Epithelial cell of proximal tubule (primary cell): ENCODE results near the gene IFITM10. TPM values are rescaled to one million over a fixed set of nuclear protein-coding genes. Genes with fewer than 3 reads are reported as not detected.
"Not testable (repeated sequence)": the region's sequence is repeated elsewhere in the genome, so short reads cannot be mapped to it uniquely, and the experiment has no call there.

Experiments used
- DNase-seq: peaks from one replicate; pipeline ENCODE4 v3.0.0-alpha.2; 2011; ENCODE audit warnings: low read depth
- H3K4me3 ChIP-seq: 2 replicates; pipeline ENCODE4 v1.5.1; 2011; ENCODE audit warnings: low read depth, mild to moderate bottlenecking, low read length
- total RNA-seq: library from RNA; depleted of rRNA; stranded (reverse); fragments of >200 nt; gene quantifications from 2 replicates; pipeline ENCODE4 v1.2.3, GENCODE V29; 2015
- TF ChIP-seq, protein P1 (sequence below): conservative IDR thresholded peaks from 2 replicates; pipeline ENCODE4 v1.5.1; 2012; ENCODE audit warnings: low read depth, mild to moderate bottlenecking, low read length

The IFITM10 gene
- total RNA-seq, 1 donor from 2014 or later: not detected

DNA sequence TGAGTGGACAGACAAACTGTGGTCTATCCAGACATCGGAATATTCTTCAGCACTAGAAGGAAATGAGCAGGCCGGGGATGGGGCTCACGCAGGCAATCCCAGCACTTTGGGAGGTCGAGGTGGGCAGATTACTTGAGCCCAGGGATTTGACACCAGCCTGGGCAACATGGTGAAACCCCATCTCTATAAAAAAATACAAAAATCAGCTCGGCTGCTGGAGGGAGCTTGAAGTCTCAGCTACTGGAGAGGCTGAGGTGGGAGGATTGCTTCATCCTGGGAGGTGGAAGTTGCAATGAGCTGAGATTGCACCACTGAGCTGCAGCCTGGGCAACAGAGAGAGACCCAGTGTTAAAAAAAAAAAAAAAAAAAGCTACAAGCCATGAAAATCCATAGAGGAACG lies 21.3 kb upstream of the IFITM10 start:
- DNase-seq: peak; percentile 20
- TF ChIP-seq, protein P1, sequence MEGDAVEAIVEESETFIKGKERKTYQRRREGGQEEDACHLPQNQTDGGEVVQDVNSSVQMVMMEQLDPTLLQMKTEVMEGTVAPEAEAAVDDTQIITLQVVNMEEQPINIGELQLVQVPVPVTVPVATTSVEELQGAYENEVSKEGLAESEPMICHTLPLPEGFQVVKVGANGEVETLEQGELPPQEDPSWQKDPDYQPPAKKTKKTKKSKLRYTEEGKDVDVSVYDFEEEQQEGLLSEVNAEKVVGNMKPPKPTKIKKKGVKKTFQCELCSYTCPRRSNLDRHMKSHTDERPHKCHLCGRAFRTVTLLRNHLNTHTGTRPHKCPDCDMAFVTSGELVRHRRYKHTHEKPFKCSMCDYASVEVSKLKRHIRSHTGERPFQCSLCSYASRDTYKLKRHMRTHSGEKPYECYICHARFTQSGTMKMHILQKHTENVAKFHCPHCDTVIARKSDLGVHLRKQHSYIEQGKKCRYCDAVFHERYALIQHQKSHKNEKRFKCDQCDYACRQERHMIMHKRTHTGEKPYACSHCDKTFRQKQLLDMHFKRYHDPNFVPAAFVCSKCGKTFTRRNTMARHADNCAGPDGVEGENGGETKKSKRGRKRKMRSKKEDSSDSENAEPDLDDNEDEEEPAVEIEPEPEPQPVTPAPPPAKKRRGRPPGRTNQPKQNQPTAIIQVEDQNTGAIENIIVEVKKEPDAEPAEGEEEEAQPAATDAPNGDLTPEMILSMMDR: no peak
- no peak overlapping the region for H3K4me3 ChIP-seq

GRCh38 chr11:1771273-1771672 lies 20.9 kb upstream of the IFITM10 start:
- H3K4me3 ChIP-seq: no peak overlapping the region
- DNase-seq: no peak
- TF ChIP-seq, protein P1: no peak

DNA sequence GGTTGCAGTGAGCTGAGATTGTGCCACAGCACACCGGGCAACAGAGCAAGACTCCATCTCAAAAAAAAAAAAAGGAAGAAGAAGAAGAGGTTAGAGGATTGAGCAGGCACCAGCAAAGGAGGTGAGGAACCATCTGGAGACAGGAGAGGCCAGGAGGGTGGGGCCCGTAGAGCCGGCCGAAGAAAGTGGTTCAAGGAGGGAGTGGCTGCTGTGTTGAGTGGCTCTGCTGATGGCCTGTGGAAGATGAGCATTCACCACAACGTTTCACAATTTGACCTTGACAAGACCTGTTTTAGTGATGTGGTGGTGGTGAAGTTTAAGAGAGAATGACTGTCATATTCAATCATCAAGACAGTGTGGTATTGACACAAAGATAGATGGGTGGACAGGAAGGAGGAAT lies 20.1 kb upstream of the IFITM10 start:
- TF ChIP-seq, protein P1: no peak
- H3K4me3 ChIP-seq: no peak overlapping the region
- no peak for DNase-seq

DNA sequence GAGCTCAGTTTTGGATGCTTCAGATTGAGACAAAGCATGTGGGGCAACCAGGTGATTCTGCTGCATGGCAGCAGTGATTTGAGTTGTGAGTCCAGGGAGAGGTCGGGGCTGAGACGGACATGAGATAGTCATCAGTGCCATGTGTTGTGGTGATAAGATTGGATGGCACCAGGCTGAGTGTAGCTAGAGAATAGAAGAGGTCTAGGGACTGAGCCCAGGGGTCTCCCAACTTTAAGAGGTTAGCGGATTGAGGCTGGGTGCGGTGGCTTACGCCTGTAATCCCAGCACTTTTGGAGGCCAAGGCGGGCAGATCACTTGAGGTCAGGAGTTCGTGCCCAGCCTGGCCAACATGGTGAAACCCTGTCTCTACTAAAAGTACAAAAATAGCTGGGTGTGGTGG lies 19.7 kb upstream of the IFITM10 start:
- DNase-seq: no peak
- no peak overlapping the region for H3K4me3 ChIP-seq
- TF ChIP-seq, protein P1: no peak

DNA sequence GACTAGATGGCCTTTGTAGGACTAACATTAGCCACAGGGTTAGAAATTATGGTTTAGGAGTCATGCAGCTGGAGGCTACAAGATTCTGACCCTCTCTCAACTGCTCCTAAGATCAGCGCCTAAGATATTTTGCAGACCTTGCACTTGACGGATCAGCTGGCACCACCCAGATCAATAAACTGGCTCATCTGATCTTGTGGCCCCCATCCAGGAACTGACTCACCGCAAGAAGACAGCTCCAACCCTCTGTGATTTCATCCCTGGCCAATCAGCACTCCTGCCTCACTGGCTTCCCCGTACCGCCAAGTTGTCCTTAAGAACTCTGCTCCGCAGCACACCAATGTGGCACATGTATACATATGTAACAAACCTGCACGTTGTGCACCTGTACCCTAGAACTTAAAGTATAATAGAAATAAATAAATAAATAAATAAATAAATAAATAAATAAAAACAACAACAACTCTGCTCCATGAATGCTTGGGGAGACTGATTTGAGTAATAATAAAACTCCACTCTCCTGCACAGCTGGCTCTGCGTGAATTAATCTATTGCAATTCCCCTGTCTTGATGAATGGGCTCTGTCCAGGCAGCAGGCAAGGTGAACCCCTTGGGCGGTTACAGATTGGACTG lies 19.0 kb upstream of the IFITM10 start:
- H3K4me3 ChIP-seq, DNase-seq: not testable (repeated sequence)

- TF ChIP-seq, protein P1: no peak
- no peak for DNase-seq
- H3K4me3 ChIP-seq: no peak overlapping the region
Observed at GRCh38 chr11:1768141-1768469, 17.7 kb upstream of the IFITM10 start.

DNA sequence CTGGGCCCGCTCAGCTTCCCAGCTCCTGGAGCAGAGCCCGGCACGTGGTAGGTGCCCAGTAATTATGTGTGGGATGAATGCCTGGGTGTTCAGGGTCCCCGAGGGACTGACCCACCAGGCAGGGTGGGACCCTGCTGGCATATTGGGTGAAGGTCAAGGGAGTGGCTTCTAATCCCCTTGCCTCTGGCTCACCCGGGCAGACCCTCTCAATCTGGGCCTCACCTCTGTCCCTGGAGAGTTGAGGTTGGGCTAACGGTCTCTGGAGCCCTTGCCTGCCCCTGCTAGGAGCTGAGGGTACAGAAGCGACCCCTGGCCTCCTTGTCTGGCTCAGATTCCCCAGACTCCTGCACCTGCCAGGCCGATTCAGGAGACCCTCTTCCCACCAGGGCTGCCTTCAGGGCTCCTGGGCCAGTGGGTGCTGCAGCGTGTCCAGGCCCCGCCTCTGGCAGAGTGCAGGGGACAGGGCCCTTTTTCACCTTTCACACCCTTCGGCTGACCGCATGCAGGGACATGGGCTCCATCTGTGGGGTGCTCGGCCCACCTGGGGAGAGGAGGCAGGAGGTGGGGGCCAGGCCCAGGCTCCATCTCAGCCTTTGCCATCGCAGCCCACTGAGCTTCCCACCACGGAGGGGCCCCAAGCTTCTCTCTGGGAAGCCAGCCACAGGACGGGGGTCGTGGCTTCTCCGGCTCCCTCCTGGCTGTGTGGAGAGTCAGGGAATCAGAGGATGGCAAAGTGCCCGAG lies 17.2 kb upstream of the IFITM10 start:
- no peak overlapping the region for H3K4me3 ChIP-seq
- DNase-seq: no peak
- TF ChIP-seq, protein P1: no peak
